B cell (primary cell): Measurements from ENCODE around the gene LPIN2. TPM values are rescaled to one million over a fixed set of nuclear protein-coding genes. Genes with fewer than 3 reads are reported as not detected.

Source experiments
- ATAC-seq: fragments of 200-7000 bp; cut with Tn5 transposase; one replicate; pipeline ENCODE4 v1.10.0; 2021; ENCODE audit warnings: low read depth, mild to moderate bottlenecking, moderate number of reproducible peaks, moderate library complexity
- CTCF ChIA-PET: fragments of 350-600 bp; sonication (Branson Sonifier 250); formaldehyde crosslinking; loops from one replicate; lab custom pipeline; 2021; ENCODE audit warnings: antibody characterized with exemption, inconsistent platforms; lab: Charles Lee
- POLR2A ChIA-PET: fragments of 350-600 bp; sonication (Branson Sonifier 250); formaldehyde crosslinking; loops from one replicate; lab custom pipeline; 2021; ENCODE audit warnings: antibody characterized with exemption; lab: Charles Lee
- DNase-seq: peaks from one replicate; pipeline ENCODE4 v3.0.0; 2013
- H2AFZ ChIP-seq: 2 replicates; pipeline ENCODE4 v1.6.1; 2012; ENCODE audit warnings: mild to moderate bottlenecking, low read depth, low read length; ENCODE audit not compliant: insufficient read depth, poor library complexity, severe bottlenecking
- H3K27ac ChIP-seq, 2 donors: 1 replicate in 1 of 2; 2 replicates in 1 of 2; pipeline ENCODE4 v1.5.1; 2012 to 2013; ENCODE audit warnings: low read length in 2 of 2, mild to moderate bottlenecking in 2 of 2, moderate library complexity in 1 of 2
- H3K27me3 ChIP-seq, 4 experiments: fragments of 200-600 bp in 1 of 4; sonication (generic) in 1 of 4; replicated peaks in 1 of 4; 1 replicate in 2 of 4; 2 replicates in 2 of 4; pipeline versions ENCODE4 v1.6.1 to v1.7.0; 2013 to 2016; ENCODE audit warnings: low read length in 3 of 4, mild to moderate bottlenecking in 2 of 4, mixed read lengths in 1 of 4, moderate library complexity in 1 of 4; ENCODE audit not compliant: insufficient read depth in 4 of 4, control insufficient read depth in 3 of 4; ENCODE audit errors: control extremely low read depth in 1 of 4
- H3K36me3 ChIP-seq, 2 experiments: replicated peaks in 1 of 2; 1 replicate in 1 of 2; 2 replicates in 1 of 2; pipeline versions ENCODE4 v1.6.1 to v1.7.1; 2013; ENCODE audit warnings: low read length in 1 of 2; ENCODE audit not compliant: insufficient read depth in 2 of 2, control insufficient read depth in 1 of 2; ENCODE audit errors: control extremely low read depth in 1 of 2, extremely low read depth in 1 of 2
- H3K4me1 ChIP-seq, 2 donors: fragments of 200-600 bp in 1 of 2; sonication (generic) in 1 of 2; 1 replicate in 1 of 2; 2 replicates in 1 of 2; pipeline versions ENCODE4 v1.5.1 to v1.6.1; 2013 to 2017; ENCODE audit warnings: low read length in 2 of 2; ENCODE audit not compliant: control insufficient read depth in 2 of 2, insufficient read depth in 2 of 2
- H3K4me2 ChIP-seq: replicated peaks from 2 replicates; pipeline ENCODE3; 2012; ENCODE audit warnings: mild to moderate bottlenecking, low read depth, low read length; ENCODE audit not compliant: poor library complexity, severe bottlenecking
- H3K4me3 ChIP-seq, 5 experiments: fragments of 200-600 bp in 1 of 5; sonication (generic) in 1 of 5; 1 replicate in 3 of 5; 2 replicates in 2 of 5; pipeline versions ENCODE4 v1.5.1 to v1.7.0; 2011 to 2016; ENCODE audit warnings: low read length in 4 of 5, mild to moderate bottlenecking in 4 of 5, low read depth in 2 of 5, control low read depth in 1 of 5, moderate library complexity in 1 of 5; ENCODE audit not compliant: insufficient read depth in 1 of 5; ENCODE audit errors: control extremely low read depth in 1 of 5, extremely low read depth in 1 of 5
- H3K79me2 ChIP-seq: fragments of 200-600 bp; sonication (generic); one replicate; pipeline ENCODE4 v1.6.0; 2016; ENCODE audit warnings: low read length; ENCODE audit not compliant: control insufficient read depth, insufficient read depth
- H3K9ac ChIP-seq: fragments of 200-600 bp; sonication (generic); 2 replicates; pipeline ENCODE4 v1.6.1; 2017; ENCODE audit warnings: mild to moderate bottlenecking, low read length, moderate library complexity
- H3K9me3 ChIP-seq, 3 donors: one replicate each; pipeline versions ENCODE4 v1.6.1 to v1.7.1; 2013; ENCODE audit warnings: low read length in 2 of 3; ENCODE audit not compliant: control insufficient read depth in 2 of 3, insufficient read depth in 1 of 3; ENCODE audit errors: control extremely low read depth in 1 of 3
- H4K20me1 ChIP-seq: 2 replicates; pipeline ENCODE4 v1.6.0; 2012; ENCODE audit warnings: mild to moderate bottlenecking, low read length; ENCODE audit not compliant: insufficient read depth, control insufficient read depth, poor library complexity, severe bottlenecking
- H3K27ac Mint-ChIP-seq: one replicate; pipeline ENCODE4 v1.8.0; 2021; ENCODE audit warnings: mixed read lengths
- H3K27me3 Mint-ChIP-seq: one replicate; pipeline ENCODE4 v1.8.0; 2021; ENCODE audit warnings: mixed read lengths
- H3K4me1 Mint-ChIP-seq: one replicate; pipeline ENCODE4 v1.8.0; 2021; ENCODE audit warnings: mixed read lengths
- H3K4me3 Mint-ChIP-seq: one replicate; pipeline ENCODE4 v1.8.0; 2021; ENCODE audit warnings: mixed read lengths
- H3K9me3 Mint-ChIP-seq: one replicate; pipeline ENCODE4 v1.8.0; 2022; ENCODE audit warnings: mixed read lengths; ENCODE audit not compliant: insufficient read depth
- EZH2 ChIP-seq: IDR thresholded peaks from 2 replicates; pipeline ENCODE4 v1.6.1; 2012; ENCODE audit warnings: borderline replicate concordance, low read depth, mild to moderate bottlenecking, moderate library complexity, low read length; ENCODE audit not compliant: insufficient read depth, poor library complexity, severe bottlenecking
- WGBS: methylation state at CpG from one replicate; pipeline ENCODE4 v1.1.5; 2013; ENCODE audit warnings: missing lambda C conversion rate; ENCODE audit not compliant: insufficient coverage; 5-methylcytosine and 5-hydroxymethylcytosine counted together
- intact Hi-C: fragments of 100-400 bp; cut with micrococcal nuclease; formaldehyde crosslinking; loops from one replicate; pipeline ENCODE4 v1.10.0; 2022
- polyA plus RNA-seq: library from polyadenylated mRNA; depleted of rRNA; stranded (reverse); fragments of >200 nt; gene quantifications from 2 replicates; pipeline ENCODE4 v1.2.3, GENCODE V29; 2012
- total RNA-seq, 2 donors: library from RNA; stranded (reverse); fragments of 120-200 nt in 1 of 2; gene quantifications; 1 replicate in 1 of 2; 2 replicates in 1 of 2; pipeline versions ENCODE4 v1.2.3 to v1.2.4, GENCODE V29; 2013 to 2022
- TF ChIP-seq, protein P1 (sequence below): fragments of 200-600 bp; IDR thresholded peaks from one replicate; pipeline ENCODE4 v1.8.0; 2022; ENCODE audit warnings: antibody characterized with exemption, mild to moderate bottlenecking

Gene LPIN2
- total and polyA plus RNA-seq, 2 donors (not counting 1 experiment from before 2014, with no cell fraction given), result 8.0 to 31.0 TPM

DNA sequence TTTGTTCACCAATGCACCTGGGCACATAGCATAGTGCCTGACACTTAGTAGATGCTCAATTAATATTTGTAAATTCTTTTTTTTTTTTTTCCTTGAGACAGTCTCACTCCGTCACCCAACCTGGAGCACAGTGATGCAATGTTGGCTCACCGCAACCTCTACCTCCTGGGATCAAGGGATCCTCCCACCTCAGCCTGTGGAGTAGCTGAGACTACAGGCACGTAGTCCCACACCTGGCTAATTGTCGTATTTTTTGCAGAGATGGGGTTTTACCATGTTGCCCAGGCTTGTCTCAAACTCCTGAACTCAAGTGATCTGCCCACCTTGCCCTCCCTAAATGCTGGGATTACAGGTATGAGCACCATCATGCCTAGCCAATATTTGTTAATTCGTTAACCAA lies 23.2 kb upstream of the LPIN2 start:
- no peaks in the 10 kb centered on the region for H3K36me3 ChIP-seq
- Mint-ChIP-seq H3K9me3 (no peaks in the 10 kb centered on the region), H3K27ac (no peak overlapping the region), H3K27me3 (no peaks in the 10 kb centered on the region), H3K4me1 (peaks cover 6% of the 10 kb centered on the region), H3K4me3 (no peak overlapping the region)
- ChIA-PET POLR2A (no interaction called here), CTCF (interaction anchor here (1.3 to 1.9 kb wide), 2 partner anchors 26 to 210 kb away, joined by 3 to 11 read pairs; no protein-coding TSS in a partner anchor)
- no peaks in the 10 kb centered on the region for H3K27me3 ChIP-seq
- no peak overlapping the region for H3K9ac ChIP-seq
- H3K79me2 ChIP-seq, result no peaks in the 10 kb centered on the region
- no peak overlapping the region for H3K4me3 ChIP-seq
- H3K4me1 ChIP-seq, result peaks cover 5 to 6% of the 10 kb centered on the region in 2 donors
- no peak overlapping the region for H3K27ac ChIP-seq
- DNase-seq, result no peak
- no peak for ATAC-seq
- intact Hi-C loops, result no loop called here
- H3K4me2 ChIP-seq, result no peak overlapping the region
- WGBS, result 96% methylated on average over 4 of the region's 5 CpGs
- H2AFZ ChIP-seq, result no peak overlapping the region
- H3K9me3 ChIP-seq, result peaks cover 0 to 1% (median 0%) of the 10 kb centered on the region in 3 donors
- TF ChIP-seq EZH2, result no peak
- TF ChIP-seq, protein P1, sequence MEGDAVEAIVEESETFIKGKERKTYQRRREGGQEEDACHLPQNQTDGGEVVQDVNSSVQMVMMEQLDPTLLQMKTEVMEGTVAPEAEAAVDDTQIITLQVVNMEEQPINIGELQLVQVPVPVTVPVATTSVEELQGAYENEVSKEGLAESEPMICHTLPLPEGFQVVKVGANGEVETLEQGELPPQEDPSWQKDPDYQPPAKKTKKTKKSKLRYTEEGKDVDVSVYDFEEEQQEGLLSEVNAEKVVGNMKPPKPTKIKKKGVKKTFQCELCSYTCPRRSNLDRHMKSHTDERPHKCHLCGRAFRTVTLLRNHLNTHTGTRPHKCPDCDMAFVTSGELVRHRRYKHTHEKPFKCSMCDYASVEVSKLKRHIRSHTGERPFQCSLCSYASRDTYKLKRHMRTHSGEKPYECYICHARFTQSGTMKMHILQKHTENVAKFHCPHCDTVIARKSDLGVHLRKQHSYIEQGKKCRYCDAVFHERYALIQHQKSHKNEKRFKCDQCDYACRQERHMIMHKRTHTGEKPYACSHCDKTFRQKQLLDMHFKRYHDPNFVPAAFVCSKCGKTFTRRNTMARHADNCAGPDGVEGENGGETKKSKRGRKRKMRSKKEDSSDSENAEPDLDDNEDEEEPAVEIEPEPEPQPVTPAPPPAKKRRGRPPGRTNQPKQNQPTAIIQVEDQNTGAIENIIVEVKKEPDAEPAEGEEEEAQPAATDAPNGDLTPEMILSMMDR, result no peak
- H4K20me1 ChIP-seq, result no peaks in the 10 kb centered on the region

DNA sequence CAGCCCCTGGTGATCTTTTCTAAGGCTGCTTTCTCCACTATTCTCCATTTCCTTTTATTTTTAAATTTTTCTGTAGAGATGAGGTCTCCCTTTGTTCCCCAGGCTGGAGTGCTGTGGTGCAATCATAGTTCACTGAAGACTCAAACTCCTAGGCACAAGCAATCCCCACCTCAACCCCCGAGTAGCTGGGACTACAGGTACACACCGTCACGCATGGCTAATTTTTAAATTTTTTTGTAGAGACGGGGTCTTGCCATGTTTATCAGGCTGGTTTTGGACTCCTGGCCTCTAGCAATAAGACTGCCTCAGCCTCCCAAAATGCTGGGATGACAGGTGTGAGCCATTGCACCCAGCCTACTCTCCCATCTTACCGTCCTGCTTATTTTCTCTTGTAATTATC lies 22.7 kb upstream of the LPIN2 start:
- Histone ChIP-seq H3K27ac (no peak overlapping the region), H4K20me1 (no peaks in the 10 kb centered on the region), H3K27me3 (no peaks in the 10 kb centered on the region), H3K4me1 (peaks cover 5 to 6% of the 10 kb centered on the region in 2 donors), H3K4me2 (no peak overlapping the region), H3K36me3 (no peaks in the 10 kb centered on the region), H3K9me3 (peaks cover 0 to 6% (median 0%) of the 10 kb centered on the region in 3 donors), H3K79me2 (no peaks in the 10 kb centered on the region), H3K9ac (no peak overlapping the region), H3K4me3 (no peak overlapping the region), H2AFZ (no peak overlapping the region)
- Mint-ChIP-seq H3K27ac (no peak overlapping the region), H3K9me3 (no peaks in the 10 kb centered on the region), H3K4me3 (no peak overlapping the region), H3K4me1 (peaks cover 6% of the 10 kb centered on the region), H3K27me3 (no peaks in the 10 kb centered on the region)
- POLR2A ChIA-PET, result no interaction called here
- DNase-seq, result no peak
- intact Hi-C loops, result no loop called here
- CTCF ChIA-PET, result no interaction called here
- WGBS, result 80% methylated on average over 1 of the region's 5 CpGs
- ATAC-seq, result no peak
- TF ChIP-seq, protein P1, result no peak
- no peak for TF ChIP-seq EZH2
